Colonic mucosa (tissue), 4 donors: ENCODE measurements around the gene G6PC3. TPM values are rescaled to one million over a fixed set of nuclear protein-coding genes. Genes with fewer than 3 reads are reported as not detected.

Experiments used
- DNase-seq: peaks from one replicate; pipeline ENCODE4 v3.0.0-alpha.2; 2020
- H3K27ac ChIP-seq: fragments of 200-600 bp; one replicate; pipeline ENCODE4 v1.8.0; 2021
- H3K27me3 ChIP-seq: fragments of 200-600 bp; one replicate; pipeline ENCODE4 v1.8.0; 2021
- H3K36me3 ChIP-seq: fragments of 200-600 bp; one replicate; pipeline ENCODE4 v1.8.0; 2021
- H3K4me1 ChIP-seq: fragments of 200-600 bp; one replicate; pipeline ENCODE4 v1.8.0; 2021; ENCODE audit warnings: mild to moderate bottlenecking
- H3K4me3 ChIP-seq: fragments of 200-600 bp; one replicate; pipeline ENCODE4 v1.8.0; 2021
- H3K9ac ChIP-seq, 2 donors: one replicate each; pipeline ENCODE4 v1.7.0; 2013; ENCODE audit warnings: control low read depth in 2 of 2, low read depth in 2 of 2, low read length in 2 of 2
- H3K9me3 ChIP-seq: fragments of 200-600 bp; one replicate; pipeline ENCODE4 v1.8.0; 2021
- CTCF ChIP-seq: fragments of 200-600 bp; IDR thresholded peaks from one replicate; pipeline ENCODE4 v1.8.0; 2022; ENCODE audit warnings: antibody characterized with exemption, mild to moderate bottlenecking
- intact Hi-C: fragments of 100-400 bp; cut with DNase I; formaldehyde crosslinking; loops from one replicate; pipeline ENCODE4 v1.14.1; 2022
- total RNA-seq, 2 donors: library from RNA; stranded (reverse); fragmentation: NEBNext Ultra II Directional in 1 of 2; extraction: Animal tissue kit (Norgen Biotek cat#: 25700) in 1 of 2; gene quantifications; one replicate each; pipeline ENCODE4 v1.2.1, GENCODE V29; 2021
- donor health status: healthy.
- donor health status: DM: no; HTN: no; CAD: no.
- donor health status: DM: no; HTN: no; CAD: no.

The G6PC3 gene
- total RNA-seq, 2 donors from 2014 or later, result 28.3 to 44.7 TPM

GRCh38 chr17:44113382-44113781 lies 42.8 kb downstream of the G6PC3 start:
- no peak overlapping the region for H3K27ac ChIP-seq

GRCh38 chr17:44113868-44114840 lies 43.6 kb downstream of the G6PC3 start:
- H3K27me3 ChIP-seq, result no peaks in the 10 kb centered on the region
- no peak for DNase-seq
- H3K9ac ChIP-seq, result no peak overlapping the region
- no peaks in the 10 kb centered on the region for H3K9me3 ChIP-seq
- H3K4me1 ChIP-seq, result peaks cover 19% of the 10 kb centered on the region
- intact Hi-C loops, result loop anchor here (5.0 kb wide), 1 partner anchor 42 kb away; the partner anchor contains the start of gene G6PC3
- no peaks in the 10 kb centered on the region for H3K36me3 ChIP-seq
- no peak overlapping the region for H3K4me3 ChIP-seq
- TF ChIP-seq CTCF, result no peak
- H3K27ac ChIP-seq, result no peak overlapping the region

More at GRCh38 chr17:44113382-44113781, 42.8 kb downstream of the G6PC3 start:
- DNase-seq, result no peak
- intact Hi-C loops, result loop anchor here (5.0 kb wide), 1 partner anchor 41 kb away; the partner anchor contains the start of gene G6PC3
- no peak for TF ChIP-seq CTCF
- Histone ChIP-seq H3K4me1 (peaks cover 19% of the 10 kb centered on the region), H3K27me3 (no peaks in the 10 kb centered on the region), H3K36me3 (no peaks in the 10 kb centered on the region), H3K9me3 (no peaks in the 10 kb centered on the region), H3K4me3 (no peak overlapping the region), H3K9ac (peak overlapping the region in 1 of 2 donors; percentile 12)

GRCh38 chr17:44115585-44116415 lies 45.3 kb downstream of the G6PC3 start:
- no peak overlapping the region for H3K27ac ChIP-seq
- H3K36me3 ChIP-seq, result no peaks in the 10 kb centered on the region
- TF ChIP-seq CTCF, result peak; percentile 53
- no peak for DNase-seq
- no peaks in the 10 kb centered on the region for H3K27me3 ChIP-seq
- no peak overlapping the region for H3K4me3 ChIP-seq
- no peaks in the 10 kb centered on the region for H3K9me3 ChIP-seq
- H3K4me1 ChIP-seq, result peaks cover 13% of the 10 kb centered on the region
- intact Hi-C loops, result no loop called here
- H3K9ac ChIP-seq, result no peak overlapping the region

- H3K27ac ChIP-seq, result no peak overlapping the region
- no peaks in the 10 kb centered on the region for H3K9me3 ChIP-seq
- H3K4me1 ChIP-seq, result no peaks in the 10 kb centered on the region
- TF ChIP-seq CTCF, result no peak
- H3K9ac ChIP-seq, result no peak overlapping the region
- no peak for DNase-seq
- no peaks in the 10 kb centered on the region for H3K27me3 ChIP-seq
- H3K36me3 ChIP-seq, result no peaks in the 10 kb centered on the region
- intact Hi-C loops, result no loop called here
- no peak overlapping the region for H3K4me3 ChIP-seq
Observed at GRCh38 chr17:44117351-44117750, 46.8 kb downstream of the G6PC3 start.

GRCh38 chr17:44118427-44119050 lies 48.0 kb downstream of the G6PC3 start:
- TF ChIP-seq CTCF, result no peak
- H3K27me3 ChIP-seq, result no peaks in the 10 kb centered on the region
- H3K9ac ChIP-seq, result no peak overlapping the region
- no peaks in the 10 kb centered on the region for H3K9me3 ChIP-seq
- no peak for DNase-seq
- H3K4me3 ChIP-seq, result no peak overlapping the region
- H3K4me1 ChIP-seq, result no peaks in the 10 kb centered on the region
- H3K27ac ChIP-seq, result no peak overlapping the region
- no peaks in the 10 kb centered on the region for H3K36me3 ChIP-seq
- intact Hi-C loops, result no loop called here
